CD4-positive, CD25-positive, alpha-beta regulatory T cell (primary cell): ENCODE data around the gene IFNAR2. TPM values are rescaled to one million over a fixed set of nuclear protein-coding genes. Genes with fewer than 3 reads are reported as not detected.
"Not testable (repeated sequence)": the region's sequence is repeated elsewhere in the genome, so short reads cannot be mapped to it uniquely, and the experiment has no call there.

Source experiments
- ATAC-seq, 2 donors: fragments of 150-1000 bp; cut with Tn5 transposase; one replicate each; pipeline ENCODE4 v1.10.0; 2021; ENCODE audit warnings: low read depth in 2 of 2, moderate number of reproducible peaks in 2 of 2, moderate library complexity in 1 of 2
- DNase-seq, 3 donors: peaks; one replicate each; pipeline versions ENCODE4 v3.0.0 to v3.0.0-alpha.2; 2012 to 2022; ENCODE audit warnings: mixed read lengths in 1 of 3
- H3K27ac ChIP-seq: one replicate; pipeline ENCODE4 v1.7.0; 2013; ENCODE audit warnings: mild to moderate bottlenecking, low read length; ENCODE audit not compliant: insufficient read depth, poor library complexity, severe bottlenecking
- H3K27me3 ChIP-seq: one replicate; pipeline ENCODE4 v1.7.0; 2013; ENCODE audit warnings: low read length; ENCODE audit not compliant: control insufficient read depth, insufficient read depth
- H3K36me3 ChIP-seq: one replicate; pipeline ENCODE4 v1.7.0; 2013; ENCODE audit warnings: mild to moderate bottlenecking, low read length, moderate library complexity; ENCODE audit not compliant: control insufficient read depth, insufficient read depth
- H3K4me1 ChIP-seq: 2 replicates; pipeline ENCODE4 v1.7.0; 2013; ENCODE audit warnings: mild to moderate bottlenecking, low read length; ENCODE audit not compliant: insufficient read depth, control insufficient read depth, poor library complexity, severe bottlenecking
- H3K4me3 ChIP-seq: one replicate; pipeline ENCODE4 v1.7.0; 2013; ENCODE audit warnings: low read depth, mild to moderate bottlenecking, low read length, moderate library complexity
- H3K9me3 ChIP-seq, 2 experiments: 1 replicate in 1 of 2; 2 replicates in 1 of 2; pipeline ENCODE4 v1.7.0; 2013; ENCODE audit warnings: low read length in 2 of 2, mild to moderate bottlenecking in 1 of 2, moderate library complexity in 1 of 2; ENCODE audit not compliant: control insufficient read depth in 2 of 2
- H3K27ac Mint-ChIP-seq, 3 donors: one replicate each; pipeline ENCODE4 v1.8.0; 2020 to 2022; ENCODE audit warnings: mild to moderate bottlenecking in 3 of 3, mixed read lengths in 3 of 3, moderate library complexity in 2 of 3
- H3K27me3 Mint-ChIP-seq: one replicate; pipeline ENCODE4 v1.8.0; 2022; ENCODE audit warnings: mild to moderate bottlenecking, mixed read lengths
- H3K36me3 Mint-ChIP-seq: one replicate; pipeline ENCODE4 v1.8.0; 2020; ENCODE audit warnings: mixed read lengths
- H3K4me1 Mint-ChIP-seq, 4 donors: one replicate each; pipeline ENCODE4 v1.8.0; 2020 to 2022; ENCODE audit warnings: mixed read lengths in 4 of 4, mild to moderate bottlenecking in 1 of 4
- H3K4me3 Mint-ChIP-seq, 4 donors: one replicate each; pipeline ENCODE4 v1.8.0; 2020 to 2022; ENCODE audit warnings: mild to moderate bottlenecking in 4 of 4, mixed read lengths in 4 of 4, moderate library complexity in 3 of 4
- H3K9me3 Mint-ChIP-seq, 7 donors: one replicate each; pipeline ENCODE4 v1.8.0; 2020 to 2022; ENCODE audit warnings: mixed read lengths in 7 of 7, mild to moderate bottlenecking in 3 of 7, moderate library complexity in 2 of 7
- polyA plus RNA-seq, 4 donors: library from polyadenylated mRNA; unstranded; fragments of 300-500 nt; fragmentation: Illumina TruSeq; gene quantifications; one replicate each; pipeline ENCODE4 v1.2.3, GENCODE V29; 2021
- total RNA-seq: library from RNA; stranded (reverse); gene quantifications from one replicate; pipeline ENCODE4 v1.2.3, GENCODE V29; 2022

Gene IFNAR2
- total and polyA plus RNA-seq, 5 donors from 2014 or later = 56.9 to 121 (median 111) TPM

- no peak for DNase-seq
These were observed 12.6 kb upstream of the IFNAR2 start for GRCh38 chr21:33217138-33217520.

DNA sequence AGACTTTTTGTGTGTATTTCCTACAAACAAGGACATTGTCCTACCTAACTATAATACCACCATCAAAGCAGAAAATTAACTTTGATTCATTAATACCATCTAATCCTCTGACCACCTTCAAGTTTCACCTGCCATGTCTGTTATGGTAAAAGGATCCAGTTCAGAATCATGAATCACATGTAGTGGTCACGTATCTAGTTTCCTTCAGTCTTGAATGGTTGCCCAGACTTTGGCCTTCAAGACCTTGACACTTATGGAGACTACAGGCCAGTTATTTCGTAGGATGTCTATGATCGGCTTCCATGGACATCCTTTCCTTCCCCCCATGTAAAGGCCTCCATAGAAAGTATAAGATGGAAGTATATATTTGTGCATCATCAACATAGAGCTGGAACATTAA lies 10.4 kb upstream of the IFNAR2 start:
- no peaks in the 10 kb centered on the region for H3K27me3 ChIP-seq
- H3K4me3 Mint-ChIP-seq = peak overlapping the region in 3 of 4 donors; percentile 52 to 56 (median 54)
- peaks cover 31 to 65% (median 51%) of the 10 kb centered on the region in 4 donors for H3K4me1 Mint-ChIP-seq

More at GRCh38 chr21:33217138-33217520, 12.6 kb upstream of the IFNAR2 start:
- no peaks in the 10 kb centered on the region for H3K9me3 ChIP-seq
- Mint-ChIP-seq H3K4me3 (peak overlapping the region in 2 of 4 donors; percentile 70 to 91), H3K36me3 (peaks cover 8% of the 10 kb centered on the region), H3K4me1 (peaks cover 34 to 86% (median 69%) of the 10 kb centered on the region in 4 donors), H3K27me3 (no peaks in the 10 kb centered on the region), H3K9me3 (peaks cover 0 to 31% (median 3%) of the 10 kb centered on the region in 7 donors), H3K27ac (peak overlapping the region in 2 of 3 donors; percentile 81 to 96)
- no peak for ATAC-seq
- no peaks in the 10 kb centered on the region for H3K27me3 ChIP-seq
- H3K4me3 ChIP-seq = no peak overlapping the region
- no peak overlapping the region for H3K27ac ChIP-seq
- H3K36me3 ChIP-seq = no peaks in the 10 kb centered on the region
- H3K4me1 ChIP-seq = peaks cover 58% of the 10 kb centered on the region

DNA sequence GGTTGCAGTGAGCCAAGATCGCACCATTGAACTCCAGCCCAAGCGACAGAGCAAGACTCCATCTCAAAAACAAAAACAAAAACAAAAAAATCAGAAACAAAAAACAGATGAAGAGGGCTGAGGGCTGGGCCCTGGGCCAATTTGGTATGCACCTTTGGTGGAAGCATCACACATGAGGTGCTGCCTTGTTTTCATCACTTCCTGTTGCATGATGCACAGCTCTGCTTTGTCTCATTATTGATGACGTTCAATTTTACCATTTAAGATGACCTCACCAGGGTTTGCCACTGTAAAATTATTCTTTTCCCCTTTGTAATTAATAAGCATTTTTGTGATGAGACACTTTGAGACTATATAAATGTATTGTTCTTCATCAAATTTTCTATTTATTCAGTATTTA lies 9.8 kb upstream of the IFNAR2 start:
- Mint-ChIP-seq H3K9me3 (peaks cover 0 to 27% (median 3%) of the 10 kb centered on the region in 7 donors), H3K27me3 (peaks cover 4% of the 10 kb centered on the region), H3K27ac (no peak overlapping the region), H3K4me3 (peak overlapping the region in 2 of 4 donors; percentile 27 to 39), H3K36me3 (peaks cover 8% of the 10 kb centered on the region), H3K4me1 (peaks cover 31 to 60% (median 47%) of the 10 kb centered on the region in 4 donors)
- Histone ChIP-seq H3K27ac (no peak overlapping the region), H3K4me1 (peaks cover 34% of the 10 kb centered on the region), H3K9me3 (no peaks in the 10 kb centered on the region), H3K27me3 (no peaks in the 10 kb centered on the region), H3K4me3 (no peak overlapping the region), H3K36me3 (no peaks in the 10 kb centered on the region)
- ATAC-seq (no peak), DNase-seq (peak in 1 of 3 donors; percentile 55)

More for the DNA sequence above, 10.4 kb upstream of the IFNAR2 start:
- Histone ChIP-seq H3K27ac (no peak overlapping the region), H3K9me3 (no peaks in the 10 kb centered on the region), H3K36me3 (no peaks in the 10 kb centered on the region), H3K4me1 (peaks cover 40% of the 10 kb centered on the region), H3K4me3 (peak overlapping the region; percentile 15)
- Mint-ChIP-seq H3K27me3 (no peaks in the 10 kb centered on the region), H3K27ac (peak overlapping the region; percentile 37 to 85 (median 66)), H3K36me3 (peaks cover 8% of the 10 kb centered on the region), H3K9me3 (peaks cover 0 to 27% (median 3%) of the 10 kb centered on the region in 7 donors)
- ATAC-seq (no peak), DNase-seq (no peak)

DNA sequence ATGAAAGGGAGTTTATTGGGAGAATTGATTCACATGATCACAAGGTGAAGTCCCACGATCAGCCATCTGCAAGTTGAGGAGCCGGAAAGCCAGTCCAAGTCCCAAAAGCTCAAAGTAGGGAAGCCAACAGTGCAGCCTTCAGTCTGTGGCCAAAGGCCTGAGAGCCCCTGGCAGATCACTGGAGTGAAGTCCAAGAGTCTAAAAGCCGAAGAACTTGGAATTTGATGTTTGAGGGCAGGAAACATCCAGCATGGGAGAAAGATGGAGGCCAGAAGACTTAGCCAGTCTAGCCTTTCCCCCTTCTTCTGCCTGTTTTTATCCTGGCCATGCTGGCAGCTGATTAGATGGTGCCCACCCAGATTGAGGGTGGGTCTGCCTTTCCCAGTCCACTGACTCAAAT lies 4.4 kb upstream of the IFNAR2 start:
- not testable (repeated sequence) for H3K36me3 ChIP-seq, H3K27ac Mint-ChIP-seq, H3K36me3 Mint-ChIP-seq, H3K9me3 ChIP-seq, DNase-seq, H3K27me3 Mint-ChIP-seq, H3K4me1 ChIP-seq, H3K27me3 ChIP-seq, ATAC-seq, H3K4me3 ChIP-seq, H3K27ac ChIP-seq
- Mint-ChIP-seq H3K4me3 (peak overlapping the region in 1 of 4 donors; percentile 49), H3K9me3 (peaks cover 0 to 14% (median 0%) of the 10 kb centered on the region in 7 donors), H3K4me1 (peaks cover 12 to 27% (median 13%) of the 10 kb centered on the region in 4 donors)

- Histone ChIP-seq H3K4me1 (peaks cover 27% of the 10 kb centered on the region), H3K27me3 (no peaks in the 10 kb centered on the region), H3K4me3 (no peak overlapping the region), H3K27ac (no peak overlapping the region), H3K36me3 (no peaks in the 10 kb centered on the region), H3K9me3 (no peaks in the 10 kb centered on the region)
- Mint-ChIP-seq H3K36me3 (peaks cover 3% of the 10 kb centered on the region), H3K9me3 (peaks cover 0 to 4% (median 0%) of the 10 kb centered on the region in 7 donors), H3K27ac (peak overlapping the region in 2 of 3 donors; percentile 43 to 94), H3K4me1 (peaks cover 20 to 41% (median 23%) of the 10 kb centered on the region in 4 donors), H3K4me3 (peak overlapping the region in 3 of 4 donors; percentile 57 to 92 (median 87)), H3K27me3 (peaks cover 7% of the 10 kb centered on the region)
- DNase-seq = no peak
- no peak for ATAC-seq
These were observed 1.3 kb upstream of the IFNAR2 start for GRCh38 chr21:33228455-33228854.

GRCh38 chr21:33229099-33229783 lies 497 bp upstream of the IFNAR2 start:
- peaks cover 7% of the 10 kb centered on the region for H3K27me3 Mint-ChIP-seq
- no peaks in the 10 kb centered on the region for H3K36me3 ChIP-seq

GRCh38 chr21:33230545-33231324 lies 997 bp downstream of the IFNAR2 start:
- H3K4me3 Mint-ChIP-seq = peak overlapping the region; percentile 92 to 97 (median 96)
- peak in 1 of 2 donors; percentile 19 for ATAC-seq
- peaks cover 28 to 58% (median 37%) of the 10 kb centered on the region in 4 donors for H3K4me1 Mint-ChIP-seq
- no peaks in the 10 kb centered on the region for H3K27me3 Mint-ChIP-seq
- Histone ChIP-seq H3K4me3 (peak overlapping the region; percentile 96), H3K4me1 (peaks cover 49% of the 10 kb centered on the region), H3K9me3 (no peaks in the 10 kb centered on the region), H3K36me3 (peaks cover 9% of the 10 kb centered on the region), H3K27ac (peak overlapping the region; percentile 82), H3K27me3 (no peaks in the 10 kb centered on the region)
- DNase-seq = peak; percentile 21 to 50 (median 41)
- H3K27ac Mint-ChIP-seq = peak overlapping the region; percentile 91 to 98 (median 94)
- peaks cover 11% of the 10 kb centered on the region for H3K36me3 Mint-ChIP-seq
- H3K9me3 Mint-ChIP-seq = peaks cover 0 to 1% (median 0%) of the 10 kb centered on the region in 7 donors

More at GRCh38 chr21:33229099-33229783, 497 bp upstream of the IFNAR2 start:
- Histone ChIP-seq H3K4me1 (peaks cover 35% of the 10 kb centered on the region), H3K9me3 (no peaks in the 10 kb centered on the region), H3K27me3 (no peaks in the 10 kb centered on the region), H3K27ac (peak overlapping the region; percentile 82), H3K4me3 (peak overlapping the region; percentile 70)
- ATAC-seq = peak; percentile 2 to 4
- DNase-seq = no peak
- Mint-ChIP-seq H3K27ac (peak overlapping the region; percentile 90 to 97 (median 94)), H3K9me3 (peaks cover 0 to 2% (median 0%) of the 10 kb centered on the region in 7 donors), H3K36me3 (peaks cover 5% of the 10 kb centered on the region), H3K4me1 (peaks cover 22 to 47% (median 28%) of the 10 kb centered on the region in 4 donors), H3K4me3 (peak overlapping the region; percentile 86 to 97 (median 90))
